IPS DF 6.9 (cell line): ENCODE data around the gene SPC24.
"Not testable (repeated sequence)": the region's sequence is repeated elsewhere in the genome, so short reads cannot be mapped to it uniquely, and the experiment has no call there.

Source experiments
- DNase-seq: peaks from one replicate; pipeline ENCODE4 v3.0.0-alpha.2; 2013; ENCODE audit warnings: low read depth, low spot score
- H3K27ac ChIP-seq: one replicate; pipeline ENCODE4 v1.5.1; 2013; ENCODE audit warnings: low read length, control low read depth
- H3K27me3 ChIP-seq: 2 replicates; pipeline ENCODE4 v1.6.1; 2013; ENCODE audit warnings: mild to moderate bottlenecking, low read length; ENCODE audit not compliant: control insufficient read depth, insufficient read depth
- H3K36me3 ChIP-seq: 2 replicates; pipeline ENCODE4 v1.6.1; 2013; ENCODE audit warnings: low read length; ENCODE audit not compliant: control insufficient read depth, insufficient read depth
- H3K4me1 ChIP-seq: 2 replicates; pipeline ENCODE4 v1.6.1; 2013; ENCODE audit warnings: low read length; ENCODE audit not compliant: control insufficient read depth, insufficient read depth
- H3K4me3 ChIP-seq: 2 replicates; pipeline ENCODE4 v1.5.1; 2013; ENCODE audit warnings: mild to moderate bottlenecking, low read length
- H3K9me3 ChIP-seq: 2 replicates; pipeline ENCODE4 v1.6.1; 2013; ENCODE audit warnings: low read length, inconsistent platforms; ENCODE audit not compliant: control insufficient read depth, insufficient read depth
- WGBS: extraction: QIAGEN DNeasy Blood & Tissue Kit; methylation state at CpG from one replicate; pipeline ENCODE4 v1.1.7; 2013; ENCODE audit warnings: mixed read lengths, missing lambda C conversion rate; ENCODE audit not compliant: insufficient read length, insufficient coverage; 5-methylcytosine and 5-hydroxymethylcytosine counted together

SPC24 gene

DNA sequence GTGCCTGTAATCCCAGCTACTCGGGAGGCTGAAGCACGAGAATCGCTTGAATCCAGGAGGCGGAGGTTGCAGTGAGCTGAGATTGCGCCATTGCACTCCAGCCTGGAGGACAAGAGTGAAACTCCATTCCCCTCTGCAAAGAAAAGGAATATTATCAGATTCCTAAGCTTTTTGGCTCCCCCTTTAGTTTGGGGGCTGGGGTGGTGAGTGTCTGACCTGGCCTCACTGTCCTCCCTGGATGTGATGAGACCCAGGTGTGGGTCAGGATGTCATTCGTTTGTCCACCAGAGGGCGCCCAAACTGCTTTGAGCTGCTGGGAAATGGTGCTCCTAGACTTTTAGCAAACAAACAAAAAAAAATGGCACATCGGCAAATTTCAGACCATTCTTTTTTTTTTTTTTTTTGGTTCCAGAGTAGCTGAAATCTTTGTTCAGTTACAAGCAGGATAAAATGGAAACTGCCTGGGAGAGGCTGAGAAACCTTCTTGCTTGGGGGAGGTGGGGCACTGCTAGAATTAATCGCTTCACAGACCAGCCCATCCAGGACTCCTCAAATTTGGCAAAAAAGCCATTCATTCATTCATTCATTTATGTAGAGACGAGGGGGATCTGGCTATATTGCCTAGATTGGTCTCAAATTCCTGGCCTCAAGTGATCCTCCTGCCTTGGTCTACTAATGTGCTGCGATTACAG, 29.4 kb downstream of the SPC24 start:
- H3K4me3 ChIP-seq: no peak overlapping the region
- H3K27ac ChIP-seq: no peak overlapping the region
- H3K27me3 ChIP-seq: no peaks in the 10 kb centered on the region
- H3K36me3 ChIP-seq: peaks cover 51% of the 10 kb centered on the region
- H3K9me3 ChIP-seq: no peaks in the 10 kb centered on the region
- H3K4me1 ChIP-seq: no peaks in the 10 kb centered on the region; the same call in 1 of the 2 replicates
- WGBS: no CpG with 5 or more reads among the region's 11 CpGs
- peak; percentile 87 for DNase-seq

DNA sequence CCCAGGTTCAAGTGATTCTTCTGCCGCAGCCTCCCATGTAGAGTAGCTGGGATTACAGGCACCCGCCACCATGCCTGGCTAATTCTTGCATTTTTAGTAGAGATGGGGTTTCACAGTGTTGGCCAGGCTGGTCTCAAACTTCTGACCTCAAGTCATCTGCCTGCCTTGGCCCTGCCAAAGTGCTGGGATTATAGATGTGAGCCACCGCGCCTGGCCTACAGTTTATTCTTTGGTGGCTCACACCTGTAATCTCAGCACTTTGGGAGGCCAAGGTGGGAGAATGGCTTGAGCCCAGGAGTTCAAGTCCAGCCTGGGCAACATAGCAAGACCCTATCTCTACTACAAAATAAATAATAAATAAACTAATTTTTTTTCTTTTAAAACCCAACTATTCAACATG, 31.4 kb downstream of the SPC24 start:
- not testable (repeated sequence) for DNase-seq, H3K4me3 ChIP-seq, H3K27me3 ChIP-seq, H3K27ac ChIP-seq, H3K4me1 ChIP-seq, H3K9me3 ChIP-seq
- peaks cover 56% of the 10 kb centered on the region for H3K36me3 ChIP-seq
- no CpG with 5 or more reads among the region's 4 CpGs for WGBS

DNA sequence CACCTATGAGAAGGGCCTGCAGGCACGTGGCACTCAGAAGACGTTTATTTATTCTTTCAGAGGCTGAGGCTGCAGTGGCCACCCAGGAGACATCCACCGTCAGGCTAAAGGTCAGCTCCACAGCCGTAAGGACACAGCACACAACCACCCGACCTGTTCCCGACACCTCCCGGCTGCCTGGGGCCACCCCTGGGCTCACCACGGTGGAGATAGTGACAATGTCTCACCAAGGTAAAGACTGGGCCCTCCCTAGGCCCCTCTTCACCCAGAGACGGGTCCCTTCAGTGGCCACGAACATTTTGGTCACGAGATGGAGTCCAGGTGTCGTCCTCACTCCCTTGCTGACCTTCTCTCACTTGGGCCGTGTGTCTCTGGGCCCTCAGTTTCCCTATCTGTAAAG, 32.5 kb downstream of the SPC24 start:
- H3K9me3 ChIP-seq: no peaks in the 10 kb centered on the region
- no peak overlapping the region for H3K4me3 ChIP-seq
- no peak for DNase-seq
- no peaks in the 10 kb centered on the region; the same call in 1 of the 2 replicates for H3K4me1 ChIP-seq
- no peak overlapping the region for H3K27ac ChIP-seq
- no peaks in the 10 kb centered on the region for H3K27me3 ChIP-seq
- WGBS: no CpG with 5 or more reads among the region's 13 CpGs
- peaks cover 53% of the 10 kb centered on the region for H3K36me3 ChIP-seq

DNA sequence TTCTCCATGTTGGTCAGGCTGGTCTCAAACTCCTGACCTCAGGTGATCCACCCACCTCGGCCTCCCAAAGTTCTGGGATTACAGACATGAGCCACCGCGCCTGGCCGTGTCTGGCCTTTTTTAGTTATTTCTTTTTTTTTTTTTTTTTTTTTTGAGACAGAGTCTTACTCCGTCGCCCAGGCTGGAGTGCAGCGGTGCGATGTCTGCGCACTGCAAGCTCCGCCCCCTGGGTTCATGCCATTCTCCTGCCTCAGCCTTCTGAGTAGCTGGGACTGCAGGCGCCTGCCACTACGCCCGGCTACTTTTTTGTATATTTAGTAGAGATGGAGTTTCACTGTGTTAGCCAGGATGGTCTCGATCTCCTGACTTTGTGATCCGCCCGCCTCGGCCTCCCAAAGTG, 33.6 kb downstream of the SPC24 start:
- WGBS: no CpG with 5 or more reads among the region's 17 CpGs
- H3K4me3 ChIP-seq, DNase-seq, H3K9me3 ChIP-seq, H3K27ac ChIP-seq, H3K4me1 ChIP-seq, H3K27me3 ChIP-seq: not testable (repeated sequence)
- H3K36me3 ChIP-seq: peaks cover 47% of the 10 kb centered on the region

DNA sequence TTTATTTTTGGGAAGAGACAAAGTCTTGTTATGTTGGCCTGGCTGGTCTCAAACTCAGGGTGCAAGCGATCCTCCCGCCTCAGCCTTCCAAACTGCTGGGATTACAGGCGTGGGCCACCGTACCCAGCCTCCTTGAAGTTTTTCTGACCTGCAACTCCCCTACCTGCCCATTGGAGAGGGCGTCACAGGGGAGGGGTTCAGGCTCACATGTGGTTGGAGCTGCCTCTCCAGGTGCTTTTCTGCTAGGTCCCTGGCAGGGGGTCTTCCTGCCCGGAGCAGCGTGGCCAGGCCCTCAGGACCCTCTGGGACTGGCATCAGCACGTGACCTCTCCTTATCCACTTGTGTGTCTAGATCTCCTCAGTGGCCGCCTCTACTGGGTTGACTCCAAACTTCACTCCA, 39.1 kb downstream of the SPC24 start:
- Histone ChIP-seq H3K4me1 (no peaks in the 10 kb centered on the region), H3K27ac (no peak overlapping the region), H3K27me3 (no peaks in the 10 kb centered on the region), H3K4me3 (no peak overlapping the region), H3K9me3 (no peaks in the 10 kb centered on the region), H3K36me3 (peaks cover 72% of the 10 kb centered on the region)
- no CpG with 5 or more reads among the region's 9 CpGs for WGBS
- DNase-seq: no peak

DNA sequence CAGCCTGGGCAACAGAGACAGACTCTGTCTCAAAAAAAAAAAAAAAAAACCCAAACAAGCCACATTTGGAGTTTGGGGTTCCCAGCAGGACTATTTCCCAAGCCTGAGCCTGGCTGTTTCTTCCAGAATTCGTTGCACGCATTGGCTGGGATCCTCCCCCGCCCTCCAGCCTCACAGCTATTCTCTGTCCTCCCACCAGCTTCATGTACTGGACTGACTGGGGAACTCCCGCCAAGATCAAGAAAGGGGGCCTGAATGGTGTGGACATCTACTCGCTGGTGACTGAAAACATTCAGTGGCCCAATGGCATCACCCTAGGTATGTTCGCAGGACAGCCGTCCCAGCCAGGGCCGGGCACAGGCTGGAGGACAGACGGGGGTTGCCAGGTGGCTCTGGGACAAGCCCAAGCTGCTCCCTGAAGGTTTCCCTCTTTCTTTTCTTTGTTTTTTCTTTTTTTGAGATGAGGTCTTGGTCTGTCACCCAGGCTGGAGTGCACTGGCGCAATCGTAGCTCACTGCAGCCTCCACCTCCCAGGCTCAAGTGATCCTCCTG, 39.6 kb downstream of the SPC24 start:
- no CpG with 5 or more reads among the region's 11 CpGs for WGBS
- H3K36me3 ChIP-seq: peaks cover 74% of the 10 kb centered on the region

DNA sequence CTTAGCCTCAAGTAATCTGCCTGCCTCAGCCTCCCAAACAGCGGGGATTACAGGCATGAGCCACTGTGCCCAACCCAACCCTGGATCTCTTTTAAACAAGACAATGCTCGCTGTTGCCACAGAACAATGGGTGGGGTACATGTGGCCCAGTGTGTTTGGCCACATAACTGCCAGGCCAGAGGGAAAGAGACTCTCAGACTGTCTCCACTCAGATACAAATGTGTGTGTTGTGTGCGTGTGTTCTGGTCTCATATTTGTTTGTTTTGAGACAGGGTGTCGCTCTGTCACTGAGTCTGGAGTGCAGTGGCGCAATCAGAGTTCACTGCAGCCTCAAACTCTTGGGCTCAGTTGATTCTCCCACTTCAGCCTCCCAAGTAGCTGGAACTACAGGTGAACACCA, 40.5 kb downstream of the SPC24 start:
- H3K36me3 ChIP-seq: peaks cover 70% of the 10 kb centered on the region
- no peak overlapping the region for H3K4me3 ChIP-seq
- no peaks in the 10 kb centered on the region for H3K27me3 ChIP-seq
- no peaks in the 10 kb centered on the region for H3K9me3 ChIP-seq
- no peak overlapping the region for H3K27ac ChIP-seq
- WGBS: no CpG with 5 or more reads among the region's 5 CpGs
- DNase-seq: no peak
- H3K4me1 ChIP-seq: no peaks in the 10 kb centered on the region

More for the DNA sequence above, 39.6 kb downstream of the SPC24 start:
- Histone ChIP-seq H3K4me1 (no peaks in the 10 kb centered on the region), H3K9me3 (no peaks in the 10 kb centered on the region), H3K27ac (no peak overlapping the region), H3K27me3 (no peaks in the 10 kb centered on the region), H3K4me3 (no peak overlapping the region)
- DNase-seq: no peak

DNA sequence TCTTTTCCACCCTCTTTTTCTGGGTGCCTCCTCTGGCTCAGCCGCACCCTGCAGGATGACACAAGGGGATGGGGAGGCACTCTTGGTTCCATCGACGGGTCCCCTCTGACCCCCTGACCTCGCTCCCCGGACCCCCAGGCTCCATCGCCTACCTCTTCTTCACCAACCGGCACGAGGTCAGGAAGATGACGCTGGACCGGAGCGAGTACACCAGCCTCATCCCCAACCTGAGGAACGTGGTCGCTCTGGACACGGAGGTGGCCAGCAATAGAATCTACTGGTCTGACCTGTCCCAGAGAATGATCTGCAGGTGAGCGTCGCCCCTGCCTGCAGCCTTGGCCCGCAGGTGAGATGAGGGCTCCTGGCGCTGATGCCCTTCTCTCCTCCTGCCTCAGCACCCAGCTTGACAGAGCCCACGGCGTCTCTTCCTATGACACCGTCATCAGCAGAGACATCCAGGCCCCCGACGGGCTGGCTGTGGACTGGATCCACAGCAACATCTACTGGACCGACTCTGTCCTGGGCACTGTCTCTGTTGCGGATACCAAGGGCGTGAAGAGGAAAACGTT, 42.4 kb downstream of the SPC24 start:
- Histone ChIP-seq H3K9me3 (no peaks in the 10 kb centered on the region), H3K4me3 (no peak overlapping the region), H3K36me3 (peaks cover 69% of the 10 kb centered on the region), H3K27ac (no peak overlapping the region), H3K27me3 (no peaks in the 10 kb centered on the region), H3K4me1 (no peaks in the 10 kb centered on the region)
- WGBS: no CpG with 5 or more reads among the region's 27 CpGs
- DNase-seq: no peak

DNA sequence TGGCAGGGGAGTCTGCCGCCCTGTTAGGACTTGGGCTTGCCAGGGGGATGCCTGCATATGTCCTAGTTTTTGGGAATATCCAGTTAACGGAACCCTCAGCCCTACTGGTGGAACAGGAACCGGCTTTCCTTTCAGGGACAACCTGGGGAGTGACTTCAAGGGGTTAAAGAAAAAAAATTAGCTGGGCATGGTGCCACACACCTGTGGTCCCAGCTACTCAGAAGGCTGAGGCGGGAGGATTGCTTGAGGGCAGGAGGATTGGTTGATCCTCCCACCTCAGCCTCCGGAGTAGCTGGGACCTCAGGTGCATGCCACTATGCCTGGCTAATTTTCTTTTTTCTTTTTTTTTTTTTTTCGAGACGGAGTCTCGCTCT, 43.8 kb downstream of the SPC24 start:
- Histone ChIP-seq H3K4me1 (no peaks in the 10 kb centered on the region), H3K27ac (no peak overlapping the region), H3K27me3 (no peaks in the 10 kb centered on the region), H3K4me3 (no peak overlapping the region), H3K36me3 (peaks cover 72% of the 10 kb centered on the region), H3K9me3 (no peaks in the 10 kb centered on the region)
- DNase-seq: no peak
- WGBS: no CpG with 5 or more reads among the region's 8 CpGs

DNA sequence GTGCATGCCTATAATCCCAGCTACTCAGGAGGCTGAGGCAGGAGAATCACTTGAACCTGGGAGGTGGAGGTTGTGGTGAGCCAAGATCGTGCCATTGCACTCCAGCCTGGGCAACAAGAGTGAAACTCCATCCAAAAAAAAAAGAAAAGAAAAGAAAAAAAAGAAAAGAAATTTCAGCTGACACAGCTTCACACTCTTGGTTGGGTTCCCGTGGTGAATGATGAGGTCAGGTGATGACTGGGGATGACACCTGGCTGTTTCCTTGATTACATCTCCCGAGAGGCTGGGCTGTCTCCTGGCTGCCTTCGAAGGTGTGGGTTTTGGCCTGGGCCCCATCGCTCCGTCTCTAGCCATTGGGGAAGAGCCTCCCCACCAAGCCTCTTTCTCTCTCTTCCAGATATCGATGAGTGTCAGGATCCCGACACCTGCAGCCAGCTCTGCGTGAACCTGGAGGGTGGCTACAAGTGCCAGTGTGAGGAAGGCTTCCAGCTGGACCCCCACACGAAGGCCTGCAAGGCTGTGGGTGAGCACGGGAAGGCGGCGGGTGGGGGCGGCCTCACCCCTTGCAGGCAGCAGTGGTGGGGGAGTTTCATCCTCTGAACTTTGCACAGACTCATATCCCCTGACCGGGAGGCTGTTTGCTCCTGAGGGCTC, 44.3 kb downstream of the SPC24 start:
- Histone ChIP-seq H3K4me3 (no peak overlapping the region), H3K27me3 (no peaks in the 10 kb centered on the region), H3K4me1 (no peaks in the 10 kb centered on the region), H3K36me3 (peaks cover 72% of the 10 kb centered on the region), H3K27ac (no peak overlapping the region), H3K9me3 (no peaks in the 10 kb centered on the region)
- no peak for DNase-seq
- WGBS: no CpG with 5 or more reads among the region's 15 CpGs
